HCT116 (cell line): ENCODE results near the gene TUBA3E. TPM values are rescaled to one million over a fixed set of nuclear protein-coding genes. Genes with fewer than 3 reads are reported as not detected.
"Not testable (repeated sequence)": the region's sequence is repeated elsewhere in the genome, so short reads cannot be mapped to it uniquely, and the experiment has no call there.

Experiments
- ATAC-seq: fragments of 200-7000 bp; cut with Tn5 transposase; 2 replicates; pipeline ENCODE4 v1.9.1; 2020; ENCODE audit warnings: mild to moderate bottlenecking, moderate library complexity
- BruUV-seq: library from RNA; stranded (reverse); fragments of 400-500 nt; replicated peaks from 2 replicates; lab custom pipeline; 2021; lab: Mats Ljungman, UMichigan
- CTCF ChIA-PET: fragments of 300-600 bp; sonication (Branson Sonifier 250); formaldehyde crosslinking; loops from one replicate; lab custom pipeline; 2021; ENCODE audit warnings: antibody characterized with exemption; lab: Charles Lee
- POLR2A ChIA-PET: fragments of 300-600, 350-600 bp; sonication (Branson Sonifier 250); formaldehyde crosslinking; loops from one replicate; lab custom pipeline; 2021; ENCODE audit warnings: antibody characterized with exemption; lab: Charles Lee
- RAD21 ChIA-PET, 2 experiments: fragments of 300-600 bp; sonication (Branson Sonifier 250); formaldehyde crosslinking; loops; one replicate each; lab custom pipeline; 2023; ENCODE audit warnings: low total read pairs in 2 of 2; ENCODE audit not compliant: uncharacterized antibody in 2 of 2, unreplicated experiment in 2 of 2, low non-redundant PET in 1 of 2; lab: Charles Lee
- DNase-seq: peaks from one replicate; pipeline ENCODE4 v3.0.0-alpha.2; 2010; ENCODE audit warnings: low read depth, low spot score
- H2AFZ ChIP-seq: fragments of 200-600 bp; shearing (Covaris generic), sonication (generic); 2 replicates; pipeline ENCODE4 v1.6.1; 2017; ENCODE audit warnings: low read depth, mixed run types, mixed read lengths, antibody characterized with exemption, low read length; ENCODE audit not compliant: poor library complexity, severe bottlenecking
- H3K27ac ChIP-seq: 2 replicates; pipeline ENCODE4 v1.5.1; 2012; ENCODE audit warnings: low read depth, low read length
- H3K27me3 ChIP-seq: fragments of 200-600 bp; sonication (generic); 2 replicates; pipeline ENCODE4 v1.6.1; 2016; ENCODE audit warnings: mixed run types, low read length, mixed read lengths; ENCODE audit not compliant: insufficient read depth
- H3K36me3 ChIP-seq, 2 experiments: fragments of 200-500 bp in 1 of 2; fragments of 200-600 bp in 1 of 2; sonication (Bioruptor generic) in 1 of 2; sonication (generic) in 1 of 2; 2 replicates each; pipeline versions ENCODE4 v1.5.1 to v1.6.1; 2014 to 2016; ENCODE audit warnings: low read length in 2 of 2, inconsistent platforms in 1 of 2, mixed read lengths in 1 of 2, mixed run types in 1 of 2; ENCODE audit not compliant: insufficient read depth in 2 of 2, control insufficient read depth in 1 of 2
- H3K4me1 ChIP-seq, 2 experiments: fragments of 200-600 bp in 1 of 2; sonication (generic) in 1 of 2; 2 replicates each; pipeline versions ENCODE4 v1.5.1 to v1.6.1; 2012 to 2017; ENCODE audit warnings: low read length in 2 of 2, inconsistent platforms in 1 of 2, mild to moderate bottlenecking in 1 of 2, mixed read lengths in 1 of 2, mixed run types in 1 of 2, moderate library complexity in 1 of 2; ENCODE audit not compliant: insufficient read depth in 2 of 2, control insufficient read depth in 1 of 2
- H3K4me2 ChIP-seq: fragments of 200-600 bp; sonication (generic); 2 replicates; pipeline ENCODE4 v1.6.1; 2017; ENCODE audit warnings: mixed run types, low read length, mixed read lengths
- H3K4me3 ChIP-seq, 2 experiments: fragments of 200-600 bp in 1 of 2; sonication (generic) in 1 of 2; replicated peaks in 1 of 2; 2 replicates each; pipeline ENCODE4 v1.5.1; 2011 to 2016; ENCODE audit warnings: low read length in 2 of 2, control low read depth in 1 of 2, low read depth in 1 of 2, mild to moderate bottlenecking in 1 of 2, mixed read lengths in 1 of 2, mixed run types in 1 of 2
- H3K79me2 ChIP-seq: fragments of 200-600 bp; sonication (generic); 2 replicates; pipeline ENCODE4 v1.6.1; 2017; ENCODE audit warnings: mild to moderate bottlenecking, mixed run types, low read length, moderate library complexity, mixed read lengths; ENCODE audit not compliant: insufficient read depth
- H3K9ac ChIP-seq: fragments of 200-600 bp; sonication (generic); 2 replicates; pipeline ENCODE4 v1.6.1; 2016; ENCODE audit warnings: low read length, mixed read lengths
- H3K9me2 ChIP-seq: fragments of 200-600 bp; sonication (generic), shearing (Covaris generic); 2 replicates; pipeline ENCODE4 v1.6.1; 2017; ENCODE audit warnings: mixed run types, mild to moderate bottlenecking, moderate library complexity; ENCODE audit not compliant: insufficient read depth
- H3K9me3 ChIP-seq, 2 experiments: fragments of 200-500 bp in 1 of 2; fragments of 200-600 bp in 1 of 2; sonication (Bioruptor generic) in 1 of 2; sonication (generic) in 1 of 2; 2 replicates each; pipeline ENCODE4 v1.6.1; 2014 to 2017; ENCODE audit warnings: low read length in 2 of 2, mixed read lengths in 2 of 2, inconsistent platforms in 1 of 2, low read depth in 1 of 2, mild to moderate bottlenecking in 1 of 2, mixed run types in 1 of 2, moderate library complexity in 1 of 2; ENCODE audit not compliant: control insufficient read depth in 1 of 2, insufficient read depth in 1 of 2
- H4K20me1 ChIP-seq: fragments of 200-600 bp; sonication (generic), shearing (Covaris generic); 2 replicates; pipeline ENCODE4 v1.6.1; 2017; ENCODE audit warnings: mixed run types, mild to moderate bottlenecking, moderate library complexity; ENCODE audit not compliant: insufficient read depth
- intact Hi-C: fragments of 100-400 bp; cut with micrococcal nuclease; formaldehyde crosslinking; loops from 2 replicates; pipeline ENCODE4 v1.10.0; 2022
- total RNA-seq: library from RNA; stranded (reverse); gene quantifications from one replicate; pipeline ENCODE4 v1.2.1, GENCODE V29; 2021; ENCODE audit not compliant: unreplicated experiment

Gene TUBA3E
- total RNA-seq, 1 experiment from 2014 or later: not detected

DNA sequence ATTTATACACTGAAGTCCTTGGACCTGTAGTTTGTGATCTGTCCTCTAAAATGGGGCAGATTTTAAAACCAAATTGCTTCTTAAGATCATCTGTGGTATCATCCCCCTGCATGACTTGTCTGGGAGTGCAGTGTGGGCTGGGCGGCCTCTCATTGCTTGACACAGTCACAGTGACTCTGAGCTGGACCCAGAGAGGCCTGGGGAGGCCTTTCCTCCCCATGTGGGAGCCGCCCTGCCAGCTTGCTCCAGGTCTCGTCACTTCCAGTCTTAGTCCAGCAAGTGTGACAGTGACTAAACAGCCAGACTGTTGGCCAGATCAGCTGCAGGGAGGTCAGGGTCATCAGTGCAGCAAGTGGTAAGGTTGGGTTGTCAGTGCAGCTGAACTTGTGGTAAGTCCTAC is 4.9 kb upstream of the TUBA3E start:
- H3K9me2 ChIP-seq, H2AFZ ChIP-seq, DNase-seq, H4K20me1 ChIP-seq, H3K27me3 ChIP-seq, H3K4me3 ChIP-seq, POLR2A ChIA-PET, CTCF ChIA-PET, H3K36me3 ChIP-seq, RAD21 ChIA-PET, H3K9me3 ChIP-seq, H3K27ac ChIP-seq, intact Hi-C loops, BruUV-seq, H3K9ac ChIP-seq, H3K79me2 ChIP-seq, H3K4me2 ChIP-seq, H3K4me1 ChIP-seq, ATAC-seq: not testable (repeated sequence)

DNA sequence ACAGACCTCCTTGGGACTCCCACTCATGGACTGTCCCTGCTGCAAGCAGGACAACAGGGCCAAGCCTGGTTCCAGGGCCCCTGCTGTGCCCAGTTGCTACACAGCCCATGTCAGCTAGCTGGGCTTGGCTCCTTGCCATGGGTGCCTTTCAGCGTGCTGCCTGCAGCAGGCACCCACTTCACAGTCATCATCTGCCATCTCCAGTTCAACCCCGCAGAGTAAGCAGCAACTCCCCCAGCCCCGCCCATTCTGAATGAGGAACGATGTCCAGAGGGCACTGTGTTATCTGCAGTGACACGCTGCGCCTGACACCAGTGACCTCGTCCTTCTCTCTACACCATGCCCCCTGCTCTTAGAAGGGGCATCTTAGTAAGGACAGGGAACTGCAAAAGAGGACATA is 4.3 kb upstream of the TUBA3E start:
- H3K79me2 ChIP-seq, H3K4me3 ChIP-seq, H3K4me1 ChIP-seq, H3K9me2 ChIP-seq, RAD21 ChIA-PET, H3K27me3 ChIP-seq, H4K20me1 ChIP-seq, H3K36me3 ChIP-seq, DNase-seq, H3K4me2 ChIP-seq, CTCF ChIA-PET, BruUV-seq, H2AFZ ChIP-seq, H3K9me3 ChIP-seq, H3K27ac ChIP-seq, intact Hi-C loops, H3K9ac ChIP-seq, POLR2A ChIA-PET: not testable (repeated sequence)
- peak; percentile 82 for ATAC-seq

DNA sequence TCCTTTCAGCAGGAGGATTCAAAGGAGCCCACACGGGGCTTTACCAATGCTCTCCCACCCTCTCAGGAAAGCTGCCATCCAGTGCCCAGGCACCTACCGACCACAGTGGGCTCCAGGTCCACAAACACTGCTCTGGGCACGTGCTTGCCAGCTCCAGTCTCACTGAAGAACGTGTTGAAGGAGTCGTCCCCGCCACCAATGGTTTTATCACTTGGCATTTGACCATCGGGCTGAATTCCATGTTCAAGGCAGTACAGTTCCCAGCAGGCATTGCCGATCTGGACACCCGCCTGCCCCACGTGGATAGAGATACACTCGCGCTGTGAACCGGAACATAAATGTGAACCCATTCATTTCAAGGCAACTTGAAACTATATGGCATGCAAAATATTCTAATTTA is 2.2 kb downstream of the TUBA3E start:
- H3K27me3 ChIP-seq, DNase-seq, POLR2A ChIA-PET, intact Hi-C loops, H3K9ac ChIP-seq, H2AFZ ChIP-seq, H3K4me2 ChIP-seq, H3K9me3 ChIP-seq, H3K4me1 ChIP-seq, H3K36me3 ChIP-seq, H3K27ac ChIP-seq, H3K9me2 ChIP-seq, ATAC-seq, H3K4me3 ChIP-seq, H3K79me2 ChIP-seq, CTCF ChIA-PET, BruUV-seq, H4K20me1 ChIP-seq, RAD21 ChIA-PET: not testable (repeated sequence)

DNA sequence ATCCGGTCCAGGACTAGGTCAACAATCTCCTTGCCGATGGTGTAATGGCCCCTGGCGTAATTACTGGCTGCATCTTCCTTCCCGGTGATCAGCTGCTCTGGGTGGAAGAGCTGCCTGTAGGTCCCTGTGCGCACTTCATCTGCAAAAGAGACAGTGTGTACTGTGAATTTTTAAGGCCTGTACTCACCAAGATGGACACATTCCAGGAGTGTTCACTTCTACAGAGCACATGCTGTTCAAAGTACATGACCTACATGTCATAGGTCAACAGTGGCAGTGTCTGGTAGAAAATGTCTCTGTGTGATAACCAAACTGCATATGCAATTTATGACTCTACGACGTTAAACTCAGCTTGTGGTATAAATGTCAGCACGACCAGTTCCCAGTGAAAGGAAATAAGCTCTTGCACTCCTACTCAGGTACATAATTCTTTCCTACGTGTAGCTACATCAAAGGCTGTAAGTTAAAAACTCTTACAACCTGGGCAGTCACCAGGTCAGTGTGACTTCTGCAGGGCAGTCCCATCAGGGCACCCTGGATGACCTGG is 3.1 kb downstream of the TUBA3E start:
- H3K79me2 ChIP-seq, BruUV-seq, H3K36me3 ChIP-seq: not testable (repeated sequence)

More for the DNA sequence above, 3.1 kb downstream of the TUBA3E start:
- ATAC-seq, H3K9me3 ChIP-seq, H3K9ac ChIP-seq, H3K4me2 ChIP-seq, H4K20me1 ChIP-seq, H2AFZ ChIP-seq, H3K27ac ChIP-seq, DNase-seq, POLR2A ChIA-PET, RAD21 ChIA-PET, H3K4me3 ChIP-seq, CTCF ChIA-PET, intact Hi-C loops, H3K9me2 ChIP-seq, H3K27me3 ChIP-seq, H3K4me1 ChIP-seq: not testable (repeated sequence)
